ENCODE data around the gene ARHGAP35.
"Not testable (repeated sequence)": the region's sequence is repeated elsewhere in the genome, so short reads cannot be mapped to it uniquely, and the experiment has no call there.

Gene ARHGAP35

GRCh38 chr19:46844067-46844489 is 16.7 kb upstream of the ARHGAP35 start:
- DNase-seq (ENCODE audit: low read depth in 3 of 3), result no peak

GRCh38 chr19:46845959-46846459 is 14.8 kb upstream of the ARHGAP35 start:
- no peak for DNase-seq (ENCODE audit: low read depth in 3 of 3)

- DNase-seq (ENCODE audit: low read depth in 3 of 3), result no peak
Observed at GRCh38 chr19:46847528-46847927, 13.3 kb upstream of the ARHGAP35 start.

GRCh38 chr19:46848389-46848788 is 12.4 kb upstream of the ARHGAP35 start:
- DNase-seq (ENCODE audit: low read depth in 3 of 3), result no peak

- no peak for DNase-seq (ENCODE audit: low read depth in 3 of 3)
Observed at GRCh38 chr19:46849610-46850009, 11.2 kb upstream of the ARHGAP35 start.

- peak; percentile 70 to 88 (median 81) for DNase-seq (ENCODE audit: low read depth in 3 of 3)
Observed at GRCh38 chr19:46850228-46851203, 10.3 kb upstream of the ARHGAP35 start, which contains the start of gene AP2S1. TSS of gene AP2S1 (minus strand) at chr19:46850846. CDS start at chr19:46850766, 80 bp downstream.

- DNase-seq (ENCODE audit: low read depth in 3 of 3), result no peak
Observed at GRCh38 chr19:46852830-46853229, 8.0 kb upstream of the ARHGAP35 start.

GRCh38 chr19:46854698-46855097 is 6.1 kb upstream of the ARHGAP35 start:
- DNase-seq (ENCODE audit: low read depth in 3 of 3), result not testable (repeated sequence)

- peak; percentile 76 to 85 (median 84) for DNase-seq (ENCODE audit: low read depth in 3 of 3)
Observed at GRCh38 chr19:46856062-46857022, 4.5 kb upstream of the ARHGAP35 start.

- no peak for DNase-seq (ENCODE audit: low read depth in 3 of 3)
Observed at GRCh38 chr19:46859637-46860124, 1.1 kb upstream of the ARHGAP35 start.

GRCh38 chr19:46860125-46860845 is 512 bp upstream of the ARHGAP35 start:
- DNase-seq (ENCODE audit: low read depth in 3 of 3), result peak; percentile 86 to 90 (median 88)

GRCh38 chr19:46861691-46862502 is 1.1 kb downstream of the ARHGAP35 start:
- no peak for DNase-seq (ENCODE audit: low read depth in 3 of 3)

- no peak for DNase-seq (ENCODE audit: low read depth in 3 of 3)
Observed at GRCh38 chr19:46862503-46862834, 1.7 kb downstream of the ARHGAP35 start.

GRCh38 chr19:46862974-46863632 is 2.3 kb downstream of the ARHGAP35 start:
- no peak for DNase-seq (ENCODE audit: low read depth in 3 of 3)

GRCh38 chr19:46863818-46864629 is 3.2 kb downstream of the ARHGAP35 start:
- DNase-seq (ENCODE audit: low read depth in 3 of 3), result no peak

- DNase-seq (ENCODE audit: low read depth in 3 of 3), result no peak
Observed at GRCh38 chr19:46866407-46867136, 5.8 kb downstream of the ARHGAP35 start.

- DNase-seq (ENCODE audit: low read depth in 3 of 3), result no peak
Observed at GRCh38 chr19:46867170-46867569, 6.4 kb downstream of the ARHGAP35 start.

All from stimulated activated CD4-positive, alpha-beta T cell treated with anti-CD3 and anti-CD28 coated beads, TNF-alpha, amount 100 ng/mL, for 4 hours (primary cell).